Transverse colon (tissue), 4 donors: Measurements from ENCODE around the gene PLA2G4B.

Experiments used
- POLR2A ChIP-seq: fragments of 450-650 bp; IDR thresholded peaks from one replicate; pipeline ENCODE4 v1.6.1; 2016; ENCODE audit warnings: antibody characterized with exemption, mild to moderate bottlenecking, moderate library complexity
- POLR2AphosphoS5 ChIP-seq, 3 donors: sonication (generic); formaldehyde crosslinking; IDR thresholded peaks; one replicate each; pipeline ENCODE4 v1.6.1; 2016; ENCODE audit warnings: antibody characterized with exemption in 3 of 3
- TF ChIP-seq, protein P1 (sequence below), 5 experiments: fragments of 200-600 bp in 3 of 5; fragments of 450-650 bp in 2 of 5; sonication (generic) in 3 of 5; IDR thresholded peaks; 1 replicate in 2 of 5; 2 replicates in 3 of 5; pipeline ENCODE4 v1.5.1; 2016 to 2017; ENCODE audit warnings: antibody characterized with exemption in 5 of 5, inconsistent platforms in 3 of 5, mild to moderate bottlenecking in 2 of 5, moderate library complexity in 1 of 5

DNA sequence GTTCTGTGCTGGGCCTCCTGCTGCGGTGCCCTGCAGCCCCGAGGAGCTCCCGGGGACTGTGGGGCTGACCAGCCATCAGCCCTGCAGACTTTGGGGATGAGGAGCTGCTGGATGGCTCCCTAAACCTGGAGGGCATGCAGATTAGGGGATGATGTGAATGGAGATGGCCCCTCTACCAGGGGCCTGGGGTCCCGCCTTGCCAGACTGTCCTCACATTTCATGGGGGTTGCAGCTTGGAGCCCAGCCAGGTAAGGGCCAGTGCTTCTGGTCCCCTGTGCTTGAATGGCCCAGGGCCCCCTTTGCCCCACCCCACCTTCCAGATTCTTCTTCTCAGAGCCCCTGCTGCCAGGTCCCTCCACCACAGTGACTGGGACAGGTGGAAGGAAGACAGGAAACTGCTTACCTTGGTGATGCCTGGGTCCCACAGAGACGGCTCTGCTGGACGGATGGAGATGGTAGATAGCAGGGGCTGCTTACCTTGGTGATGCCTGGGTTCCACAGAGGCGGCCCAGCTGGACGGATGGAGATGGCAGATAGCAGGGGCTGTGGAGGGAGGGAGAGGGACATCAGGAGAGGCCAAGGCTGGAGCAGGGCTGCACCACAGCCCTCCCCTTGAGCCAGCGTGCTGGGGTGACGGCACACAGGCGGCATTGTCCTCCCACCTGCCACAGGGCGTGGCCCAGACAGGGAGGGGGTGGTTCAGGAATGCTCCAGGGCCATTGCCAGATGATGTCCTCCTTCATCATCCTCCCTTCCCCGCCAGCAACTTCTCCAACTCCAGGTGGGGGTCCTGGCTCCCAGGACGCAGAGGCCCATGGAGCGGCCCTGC, 55.0 kb downstream of the PLA2G4B start, which contains the start of gene SPTBN5:
- TF ChIP-seq POLR2A (no peak), POLR2AphosphoS5 (IDR thresholded peaks at IDR 0.05) (no peak)
- TF ChIP-seq, protein P1, sequence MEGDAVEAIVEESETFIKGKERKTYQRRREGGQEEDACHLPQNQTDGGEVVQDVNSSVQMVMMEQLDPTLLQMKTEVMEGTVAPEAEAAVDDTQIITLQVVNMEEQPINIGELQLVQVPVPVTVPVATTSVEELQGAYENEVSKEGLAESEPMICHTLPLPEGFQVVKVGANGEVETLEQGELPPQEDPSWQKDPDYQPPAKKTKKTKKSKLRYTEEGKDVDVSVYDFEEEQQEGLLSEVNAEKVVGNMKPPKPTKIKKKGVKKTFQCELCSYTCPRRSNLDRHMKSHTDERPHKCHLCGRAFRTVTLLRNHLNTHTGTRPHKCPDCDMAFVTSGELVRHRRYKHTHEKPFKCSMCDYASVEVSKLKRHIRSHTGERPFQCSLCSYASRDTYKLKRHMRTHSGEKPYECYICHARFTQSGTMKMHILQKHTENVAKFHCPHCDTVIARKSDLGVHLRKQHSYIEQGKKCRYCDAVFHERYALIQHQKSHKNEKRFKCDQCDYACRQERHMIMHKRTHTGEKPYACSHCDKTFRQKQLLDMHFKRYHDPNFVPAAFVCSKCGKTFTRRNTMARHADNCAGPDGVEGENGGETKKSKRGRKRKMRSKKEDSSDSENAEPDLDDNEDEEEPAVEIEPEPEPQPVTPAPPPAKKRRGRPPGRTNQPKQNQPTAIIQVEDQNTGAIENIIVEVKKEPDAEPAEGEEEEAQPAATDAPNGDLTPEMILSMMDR (IDR thresholded peaks at IDR 0.05), result no peak
